Mucosa of stomach (tissue), 1 donor: ENCODE data around the gene TTC3.

ENCODE experiments used
- H3K27me3 ChIP-seq: one replicate; pipeline ENCODE4 v1.7.0; 2013; ENCODE audit warnings: mild to moderate bottlenecking, low read length; ENCODE audit not compliant: control insufficient read depth, insufficient read depth
- H3K36me3 ChIP-seq: one replicate; pipeline ENCODE4 v1.7.0; 2013; ENCODE audit warnings: low read length; ENCODE audit not compliant: control insufficient read depth, insufficient read depth
- H3K4me1 ChIP-seq: one replicate; pipeline ENCODE4 v1.7.0; 2013; ENCODE audit warnings: mild to moderate bottlenecking, low read length; ENCODE audit not compliant: control insufficient read depth, insufficient read depth
- H3K4me3 ChIP-seq: one replicate; pipeline ENCODE4 v1.7.0; 2013; ENCODE audit warnings: low read length
- H3K9ac ChIP-seq: one replicate; pipeline ENCODE4 v1.7.0; 2013; ENCODE audit warnings: mild to moderate bottlenecking, low read length, moderate library complexity
- H3K9me3 ChIP-seq: one replicate; pipeline ENCODE4 v1.7.0; 2013; ENCODE audit warnings: mild to moderate bottlenecking, low read length, moderate library complexity; ENCODE audit not compliant: control insufficient read depth
- donor health status: Pancreatic carcinoma.

TTC3 gene

DNA sequence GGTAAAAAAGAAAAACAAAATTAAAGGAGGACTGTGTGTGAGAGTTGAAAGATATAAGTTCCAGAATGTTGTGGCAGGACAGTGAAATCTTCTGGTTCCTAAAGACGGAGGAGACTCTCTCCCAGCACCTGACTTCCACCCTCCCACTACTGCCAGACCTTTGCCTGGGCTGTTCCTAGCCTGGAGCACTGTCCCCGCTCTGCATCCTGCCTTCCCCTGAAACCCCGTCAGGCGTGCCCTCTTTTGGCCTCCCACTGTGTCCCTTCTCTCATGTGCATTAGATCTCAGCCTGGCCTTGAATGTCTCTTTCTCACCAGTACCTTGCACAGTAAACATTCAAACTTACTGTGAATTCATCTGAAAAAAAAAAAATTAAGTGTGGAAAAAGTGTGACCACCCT is 120.0 kb downstream of the TTC3 start:
- H3K4me1 ChIP-seq, result peaks cover 4% of the 10 kb centered on the region
- no peaks in the 10 kb centered on the region for H3K27me3 ChIP-seq
- H3K9ac ChIP-seq, result no peak overlapping the region
- H3K4me3 ChIP-seq, result no peak overlapping the region
- H3K9me3 ChIP-seq, result no peaks in the 10 kb centered on the region
- H3K36me3 ChIP-seq, result peaks cover 5% of the 10 kb centered on the region

DNA sequence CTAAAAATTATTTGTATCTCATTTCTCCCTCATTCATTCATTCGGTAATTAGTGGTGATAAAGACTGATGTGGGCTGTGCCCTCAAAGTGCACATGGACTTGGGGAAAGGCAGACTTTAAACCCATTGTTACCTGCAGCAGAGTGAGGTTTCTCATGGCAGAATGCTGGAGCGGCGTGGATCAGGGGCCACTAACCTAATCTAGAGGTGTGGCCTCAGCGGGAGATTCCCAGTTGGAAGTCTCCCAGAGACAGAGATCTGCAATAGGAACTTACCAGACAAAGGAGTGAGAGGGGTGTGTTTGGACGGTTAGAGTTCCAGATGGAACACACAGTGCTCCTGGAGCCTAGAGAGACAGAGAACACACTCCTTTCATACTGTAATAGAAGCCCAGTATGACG is 120.6 kb downstream of the TTC3 start:
- Histone ChIP-seq H3K9me3 (no peaks in the 10 kb centered on the region), H3K36me3 (peaks cover 5% of the 10 kb centered on the region), H3K4me3 (no peak overlapping the region)

GRCh38 chr21:37195059-37195458 is 122.0 kb downstream of the TTC3 start:
- H3K4me3 ChIP-seq, result no peak overlapping the region
- no peak overlapping the region for H3K9ac ChIP-seq
- no peaks in the 10 kb centered on the region for H3K27me3 ChIP-seq
- peaks cover 14% of the 10 kb centered on the region for H3K36me3 ChIP-seq
- H3K4me1 ChIP-seq, result peaks cover 4% of the 10 kb centered on the region
- no peaks in the 10 kb centered on the region for H3K9me3 ChIP-seq

More for the DNA sequence above, 120.6 kb downstream of the TTC3 start:
- no peaks in the 10 kb centered on the region for H3K27me3 ChIP-seq
- peaks cover 4% of the 10 kb centered on the region for H3K4me1 ChIP-seq
- H3K9ac ChIP-seq, result no peak overlapping the region

DNA sequence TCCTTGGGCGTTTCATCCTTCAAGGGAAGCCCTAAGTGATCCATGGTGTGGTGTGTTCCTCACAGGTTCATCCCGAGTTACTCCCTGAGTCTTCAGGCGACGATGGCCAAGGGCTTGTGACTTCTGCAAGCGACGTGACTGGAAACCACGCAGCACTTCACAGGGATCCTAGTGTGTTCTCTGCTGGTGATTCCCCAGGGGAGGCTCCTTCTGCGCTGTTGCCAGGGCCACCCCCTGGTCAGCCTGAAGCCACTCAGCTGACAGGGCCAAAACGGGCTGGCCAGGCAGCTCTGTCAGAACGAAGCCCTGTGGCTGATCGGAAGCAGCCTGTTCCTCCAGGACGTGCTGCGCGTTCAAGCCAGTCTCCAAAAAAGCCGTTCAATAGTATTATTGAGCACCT is 122.6 kb downstream of the TTC3 start:
- Histone ChIP-seq H3K4me3 (no peak overlapping the region), H3K27me3 (no peaks in the 10 kb centered on the region), H3K4me1 (peaks cover 4% of the 10 kb centered on the region), H3K9me3 (no peaks in the 10 kb centered on the region), H3K9ac (no peak overlapping the region), H3K36me3 (peaks cover 20% of the 10 kb centered on the region)

- peaks cover 24% of the 10 kb centered on the region for H3K36me3 ChIP-seq
- no peak overlapping the region for H3K9ac ChIP-seq
- peaks cover 4% of the 10 kb centered on the region for H3K4me1 ChIP-seq
- H3K4me3 ChIP-seq, result no peak overlapping the region
- no peaks in the 10 kb centered on the region for H3K27me3 ChIP-seq
- no peaks in the 10 kb centered on the region for H3K9me3 ChIP-seq
These were observed 123.8 kb downstream of the TTC3 start for GRCh38 chr21:37196847-37197246.

DNA sequence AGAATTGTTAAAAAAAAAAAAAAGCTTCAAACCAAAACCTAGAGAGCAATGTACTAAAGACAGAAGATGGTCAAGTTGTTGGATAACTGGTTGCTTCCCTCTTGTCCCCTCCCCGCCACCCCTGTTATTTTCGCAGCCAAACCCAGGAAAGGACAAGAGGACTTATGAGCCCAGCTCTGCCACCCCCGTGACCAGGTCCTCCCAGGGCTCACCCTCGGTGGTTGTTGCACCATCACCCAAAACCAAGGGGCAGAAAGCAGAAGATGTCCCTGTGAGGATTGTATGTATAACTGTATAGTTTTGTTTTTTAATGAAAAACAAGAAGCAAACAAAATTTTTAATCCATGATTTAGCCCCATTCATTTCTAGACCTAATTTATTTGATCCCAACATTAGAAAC is 124.7 kb downstream of the TTC3 start:
- Histone ChIP-seq H3K9ac (no peak overlapping the region), H3K27me3 (no peaks in the 10 kb centered on the region), H3K4me3 (no peak overlapping the region), H3K9me3 (no peaks in the 10 kb centered on the region), H3K4me1 (peaks cover 4% of the 10 kb centered on the region), H3K36me3 (peaks cover 24% of the 10 kb centered on the region)

DNA sequence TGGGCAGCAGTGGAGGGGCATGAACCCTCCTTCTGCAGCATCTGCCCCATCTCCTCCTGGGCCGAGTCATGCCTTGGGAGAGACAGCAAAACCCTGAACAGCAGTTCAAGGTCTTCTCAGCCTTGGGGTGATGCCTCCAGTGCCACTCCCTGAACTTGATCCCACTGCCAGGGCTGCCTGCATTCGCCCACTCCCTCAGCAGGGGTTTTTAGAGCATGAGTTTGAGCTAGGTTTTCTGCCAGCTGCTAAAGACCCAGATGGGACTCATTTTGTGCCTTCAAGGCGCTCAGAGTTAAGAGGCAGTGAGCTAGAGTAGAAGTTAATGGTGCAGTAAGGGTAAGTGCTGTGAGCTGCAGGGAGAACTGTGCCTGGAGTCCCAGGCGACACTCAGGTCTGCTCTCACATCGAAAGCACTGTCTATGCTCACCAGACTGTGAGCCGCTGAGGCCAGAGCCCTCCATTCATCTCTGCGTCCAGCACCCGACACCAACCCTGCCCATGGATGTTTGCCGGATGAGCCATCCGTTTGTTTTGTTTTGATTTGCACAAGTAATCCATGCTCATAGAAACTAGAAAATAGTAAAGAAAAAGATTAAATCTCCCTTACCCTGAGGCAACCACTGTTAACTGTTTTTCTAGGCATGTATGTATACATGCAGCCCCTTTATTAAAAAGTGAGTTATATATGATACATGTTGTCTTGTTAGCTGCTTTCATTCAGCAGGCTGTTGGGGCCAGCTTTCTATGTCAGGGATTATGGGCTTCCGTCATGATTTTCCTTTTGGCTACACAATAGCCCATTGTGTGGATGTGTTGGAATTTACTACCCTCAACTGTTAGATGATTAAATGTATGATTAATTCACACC is 126.2 kb downstream of the TTC3 start:
- H3K4me3 ChIP-seq, result no peak overlapping the region
- no peaks in the 10 kb centered on the region for H3K9me3 ChIP-seq
- H3K36me3 ChIP-seq, result peaks cover 23% of the 10 kb centered on the region
- H3K4me1 ChIP-seq, result peaks cover 4% of the 10 kb centered on the region
- H3K27me3 ChIP-seq, result no peaks in the 10 kb centered on the region
- no peak overlapping the region for H3K9ac ChIP-seq

- no peaks in the 10 kb centered on the region for H3K9me3 ChIP-seq
- no peak overlapping the region for H3K4me3 ChIP-seq
- no peaks in the 10 kb centered on the region for H3K27me3 ChIP-seq
- H3K9ac ChIP-seq, result no peak overlapping the region
- H3K36me3 ChIP-seq, result peaks cover 18% of the 10 kb centered on the region
- no peaks in the 10 kb centered on the region for H3K4me1 ChIP-seq
These were observed 127.8 kb downstream of the TTC3 start for GRCh38 chr21:37200641-37201480.

DNA sequence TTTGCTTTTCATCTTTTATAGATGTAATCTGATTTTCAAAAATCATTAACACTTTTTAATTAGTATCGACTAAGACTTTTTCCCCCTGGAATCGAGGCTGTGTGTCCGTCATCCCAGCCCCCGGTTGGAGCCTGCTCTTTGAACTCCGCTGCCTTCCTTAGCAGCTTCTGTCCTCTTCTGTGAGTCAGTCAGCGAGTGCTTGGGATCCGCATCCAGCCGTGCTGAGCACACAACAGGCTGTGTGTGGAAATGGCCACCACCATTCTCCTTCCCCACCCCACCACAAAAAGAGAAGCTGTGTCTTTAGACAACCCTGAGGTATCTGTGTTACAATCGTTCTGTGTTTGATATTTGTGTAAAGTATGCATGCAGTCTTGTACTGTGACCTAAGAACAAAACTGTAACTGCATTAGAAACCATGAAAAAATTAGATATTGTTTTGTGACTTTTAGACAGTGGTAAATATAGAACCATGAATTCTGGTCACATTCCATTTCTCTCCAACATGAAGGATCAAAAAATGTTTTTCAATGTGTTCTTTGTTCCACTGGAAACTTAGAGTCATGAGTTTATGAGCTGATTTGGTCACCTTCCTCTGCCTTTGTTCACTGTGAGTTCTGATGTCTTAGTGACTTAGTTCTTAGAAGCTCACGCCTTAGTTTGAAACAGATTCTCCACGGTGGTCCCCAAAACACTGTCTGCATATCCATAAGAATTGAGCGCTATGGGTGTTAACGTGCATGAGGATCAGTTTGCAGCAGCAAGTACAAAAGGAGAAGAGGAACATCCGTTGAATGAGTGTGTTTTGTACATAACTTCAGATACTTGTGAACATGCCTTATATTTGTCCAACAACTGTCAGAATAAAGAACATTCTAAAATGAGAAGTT is 129.4 kb downstream of the TTC3 start:
- no peak overlapping the region for H3K9ac ChIP-seq
- no peaks in the 10 kb centered on the region for H3K27me3 ChIP-seq
- peaks cover 5% of the 10 kb centered on the region for H3K4me1 ChIP-seq
- H3K9me3 ChIP-seq, result no peaks in the 10 kb centered on the region
- H3K36me3 ChIP-seq, result peaks cover 18% of the 10 kb centered on the region
- H3K4me3 ChIP-seq, result no peak overlapping the region

- Histone ChIP-seq H3K4me1 (peaks cover 15% of the 10 kb centered on the region), H3K27me3 (no peaks in the 10 kb centered on the region), H3K9me3 (no peaks in the 10 kb centered on the region), H3K4me3 (no peak overlapping the region), H3K9ac (no peak overlapping the region), H3K36me3 (peaks cover 10% of the 10 kb centered on the region)
These were observed 131.5 kb downstream of the TTC3 start for GRCh38 chr21:37204580-37204979.

- Histone ChIP-seq H3K36me3 (no peaks in the 10 kb centered on the region), H3K4me3 (no peak overlapping the region), H3K9me3 (no peaks in the 10 kb centered on the region), H3K4me1 (peaks cover 15% of the 10 kb centered on the region), H3K9ac (no peak overlapping the region), H3K27me3 (no peaks in the 10 kb centered on the region)
These were observed 133.4 kb downstream of the TTC3 start for GRCh38 chr21:37206496-37206895.
